GM12878 (cell line): Measurements from ENCODE around the gene KCNC1.

Experiments used
- ASH2L ChIP-seq: fragments of 300-600, 200-600 bp; sonication (generic); IDR thresholded peaks from 2 replicates; pipeline ENCODE4 v1.6.1; 2017; ENCODE audit warnings: low read depth, mild to moderate bottlenecking, borderline replicate concordance
- CTCF ChIP-seq, 3 experiments: IDR thresholded peaks in 2 of 3; conservative IDR thresholded peaks in 1 of 3; 2 replicates each; pipeline ENCODE4 v1.5.1; 2011; ENCODE audit warnings: low read depth in 3 of 3, low read length in 3 of 3, mild to moderate bottlenecking in 3 of 3, control low read depth in 2 of 3, moderate library complexity in 2 of 3, inconsistent platforms in 1 of 3, mixed read lengths in 1 of 3; ENCODE audit not compliant: control insufficient read depth in 2 of 3, insufficient read depth in 1 of 3; ENCODE audit errors: extremely low read depth in 1 of 3
- EZH2 ChIP-seq: IDR thresholded peaks from 2 replicates; pipeline ENCODE4 v1.6.1; 2012; ENCODE audit warnings: low read depth, mild to moderate bottlenecking, control low read depth, inconsistent platforms, low read length, borderline replicate concordance; ENCODE audit not compliant: control insufficient read depth
- MEF2A ChIP-seq: IDR thresholded peaks from 2 replicates; pipeline ENCODE4 v1.6.1; 2011; ENCODE audit warnings: low read depth, mild to moderate bottlenecking, low read length, moderate library complexity; ENCODE audit not compliant: insufficient read depth
- SRF ChIP-seq, 2 experiments: IDR thresholded peaks; 2 replicates each; pipeline ENCODE4 v1.6.1; 2011; ENCODE audit warnings: low read depth in 2 of 2, low read length in 2 of 2, mild to moderate bottlenecking in 1 of 2, moderate library complexity in 1 of 2
- SUZ12 ChIP-seq: fragments of 200-600 bp; sonication (generic); IDR thresholded peaks from one replicate; pipeline ENCODE4 v1.6.1; 2018; ENCODE audit warnings: antibody characterized with exemption, mild to moderate bottlenecking; ENCODE audit not compliant: unreplicated experiment
- TF ChIP-seq, protein P1 (sequence below): IDR thresholded peaks from 2 replicates; pipeline ENCODE4 v1.6.1; 2012; ENCODE audit warnings: mild to moderate bottlenecking, low read depth, low read length

DNA sequence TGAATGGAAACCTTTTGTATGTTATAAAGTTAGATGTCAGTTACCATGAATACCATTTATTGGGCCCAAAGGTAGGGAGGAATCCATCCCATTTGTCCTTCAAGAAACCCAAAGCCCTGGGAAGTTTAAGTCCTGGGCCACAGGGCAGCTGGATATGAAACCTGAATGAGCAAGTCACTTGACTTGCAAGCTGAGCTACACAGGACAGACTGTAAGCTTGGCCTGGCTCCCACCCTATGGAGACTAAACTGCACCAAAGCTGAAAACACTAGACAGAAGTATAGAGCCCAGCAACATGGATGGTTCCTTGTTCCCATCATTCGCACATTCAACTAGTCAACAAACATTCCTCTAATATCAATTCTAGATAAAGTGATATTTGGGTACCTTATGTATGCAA lies 71.3 kb downstream of the KCNC1 start:
- no peak for TF ChIP-seq ASH2L
- TF ChIP-seq, protein P1, sequence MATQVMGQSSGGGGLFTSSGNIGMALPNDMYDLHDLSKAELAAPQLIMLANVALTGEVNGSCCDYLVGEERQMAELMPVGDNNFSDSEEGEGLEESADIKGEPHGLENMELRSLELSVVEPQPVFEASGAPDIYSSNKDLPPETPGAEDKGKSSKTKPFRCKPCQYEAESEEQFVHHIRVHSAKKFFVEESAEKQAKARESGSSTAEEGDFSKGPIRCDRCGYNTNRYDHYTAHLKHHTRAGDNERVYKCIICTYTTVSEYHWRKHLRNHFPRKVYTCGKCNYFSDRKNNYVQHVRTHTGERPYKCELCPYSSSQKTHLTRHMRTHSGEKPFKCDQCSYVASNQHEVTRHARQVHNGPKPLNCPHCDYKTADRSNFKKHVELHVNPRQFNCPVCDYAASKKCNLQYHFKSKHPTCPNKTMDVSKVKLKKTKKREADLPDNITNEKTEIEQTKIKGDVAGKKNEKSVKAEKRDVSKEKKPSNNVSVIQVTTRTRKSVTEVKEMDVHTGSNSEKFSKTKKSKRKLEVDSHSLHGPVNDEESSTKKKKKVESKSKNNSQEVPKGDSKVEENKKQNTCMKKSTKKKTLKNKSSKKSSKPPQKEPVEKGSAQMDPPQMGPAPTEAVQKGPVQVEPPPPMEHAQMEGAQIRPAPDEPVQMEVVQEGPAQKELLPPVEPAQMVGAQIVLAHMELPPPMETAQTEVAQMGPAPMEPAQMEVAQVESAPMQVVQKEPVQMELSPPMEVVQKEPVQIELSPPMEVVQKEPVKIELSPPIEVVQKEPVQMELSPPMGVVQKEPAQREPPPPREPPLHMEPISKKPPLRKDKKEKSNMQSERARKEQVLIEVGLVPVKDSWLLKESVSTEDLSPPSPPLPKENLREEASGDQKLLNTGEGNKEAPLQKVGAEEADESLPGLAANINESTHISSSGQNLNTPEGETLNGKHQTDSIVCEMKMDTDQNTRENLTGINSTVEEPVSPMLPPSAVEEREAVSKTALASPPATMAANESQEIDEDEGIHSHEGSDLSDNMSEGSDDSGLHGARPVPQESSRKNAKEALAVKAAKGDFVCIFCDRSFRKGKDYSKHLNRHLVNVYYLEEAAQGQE = no peak
- no peak for TF ChIP-seq MEF2A
- TF ChIP-seq SUZ12 = no peak
- TF ChIP-seq CTCF (IDR thresholded peaks at IDR 0.05 in 2 of 3, conservative IDR thresholded peaks at IDR 0.05 in 1 of 3; ENCODE audit: control insufficient read depth in 2 of 3, extremely low read depth in 1 of 3, insufficient read depth in 1 of 3, low read depth in 3 of 3, low read length in 3 of 3) = no peak
- no peak for TF ChIP-seq EZH2
- TF ChIP-seq SRF (IDR thresholded peaks at IDR 0.05; ENCODE audit: low read depth in 2 of 2, low read length in 2 of 2) = no peak
